GM12878 (cell line): ENCODE results near the gene PCGF1. TPM values are rescaled to one million over a fixed set of nuclear protein-coding genes. Genes with fewer than 3 reads are reported as not detected.

Experiments
- ATAC-seq: fragments of 200-7000 bp; cut with Tn5 transposase; 3 replicates; pipeline ENCODE4 v1.9.1; 2020; ENCODE audit warnings: mild to moderate bottlenecking, moderate library complexity
- BruUV-seq: library from RNA; stranded (reverse); fragments of 400-500 nt; replicated peaks from 2 replicates; lab custom pipeline; 2021; lab: Mats Ljungman, UMichigan
- CTCF ChIA-PET: fragments of 300-600 bp; sonication (Branson Sonifier 250); formaldehyde crosslinking; extraction: SDS; loops from one replicate; lab custom pipeline; 2021; ENCODE audit warnings: inconsistent platforms; lab: Yijun Ruan, JAX
- POLR2A ChIA-PET: fragments of 350-600 bp; formaldehyde crosslinking; extraction: SDS; loops from one replicate; lab custom pipeline; 2021; ENCODE audit warnings: inconsistent platforms; lab: Charles Lee
- RAD21 ChIA-PET: fragments of 300-600 bp; sonication (Branson Sonifier 250); formaldehyde crosslinking; loops from one replicate; lab custom pipeline; 2023; ENCODE audit warnings: antibody characterized with exemption; ENCODE audit not compliant: unreplicated experiment; lab: Charles Lee
- SMC1A ChIA-PET: fragments of 300-600 bp; sonication (Branson Sonifier 250); formaldehyde crosslinking; loops from one replicate; lab custom pipeline; 2023; ENCODE audit not compliant: unreplicated experiment, uncharacterized antibody; lab: Charles Lee
- DNase-seq: peaks from one replicate; pipeline ENCODE4 v3.0.0-alpha.2; 2011; ENCODE audit warnings: low read depth, low spot score
- FAIRE-seq: peaks from 3 replicates; lab custom pipeline; 2011; peaks lifted over from hg19 to GRCh38; lab: Jason Lieb, UNC
- H2AFZ ChIP-seq: 2 replicates; pipeline ENCODE4 v1.6.0; 2011; ENCODE audit warnings: low read depth, low read length, control low read depth; ENCODE audit not compliant: control insufficient read depth
- H3K27ac ChIP-seq: 2 replicates; pipeline ENCODE4 v1.5.1; 2011; ENCODE audit warnings: control low read depth; ENCODE audit not compliant: control insufficient read depth, insufficient read depth
- H3K27me3 ChIP-seq, 2 experiments: replicated peaks in 1 of 2; 2 replicates each; pipeline versions ENCODE4 v1.6.0 to v1.6.1; 2011; ENCODE audit warnings: low read length in 1 of 2; ENCODE audit not compliant: control insufficient read depth in 2 of 2, insufficient read depth in 2 of 2
- H3K36me3 ChIP-seq, 2 experiments: 2 replicates each; pipeline ENCODE4 v1.5.1; 2011; ENCODE audit warnings: low read length in 1 of 2; ENCODE audit not compliant: control insufficient read depth in 2 of 2, insufficient read depth in 2 of 2
- H3K4me1 ChIP-seq: 2 replicates; pipeline ENCODE4 v1.6.1; 2011; ENCODE audit warnings: mild to moderate bottlenecking, low read length, moderate library complexity, mixed read lengths; ENCODE audit not compliant: control insufficient read depth, insufficient read depth
- H3K4me2 ChIP-seq: 2 replicates; pipeline ENCODE4 v1.6.0; 2011; ENCODE audit warnings: control low read depth; ENCODE audit not compliant: control insufficient read depth, insufficient read depth
- H3K4me3 ChIP-seq: fragments of 200-600 bp; sonication (generic); 2 replicates; pipeline ENCODE4 v1.5.1; 2016
- H3K79me2 ChIP-seq: 2 replicates; pipeline ENCODE4 v1.6.0; 2011; ENCODE audit warnings: low read length; ENCODE audit not compliant: control insufficient read depth, insufficient read depth
- H3K9ac ChIP-seq: 2 replicates; pipeline ENCODE4 v1.8.0; 2011; ENCODE audit warnings: low read length, control low read depth, mixed read lengths; ENCODE audit not compliant: control insufficient read depth, insufficient read depth
- H3K9me3 ChIP-seq: replicated peaks from 3 replicates; pipeline ENCODE4 v1.5.1; 2011; ENCODE audit warnings: mild to moderate bottlenecking, low read length; ENCODE audit not compliant: control insufficient read depth, insufficient read depth
- H4K20me1 ChIP-seq: 2 replicates; pipeline ENCODE4 v1.6.0; 2011; ENCODE audit not compliant: control insufficient read depth, insufficient read depth
- CBFB ChIP-seq: IDR thresholded peaks from 2 replicates; pipeline ENCODE4 v1.6.1; 2016; ENCODE audit warnings: antibody characterized with exemption, low read depth
- CEBPB ChIP-seq, 2 experiments: fragments of 150-350 bp in 1 of 2; IDR thresholded peaks; 2 replicates each; pipeline ENCODE4 v1.6.1; 2012 to 2014; ENCODE audit warnings: low read depth in 2 of 2, low read length in 2 of 2, borderline replicate concordance in 1 of 2, inconsistent platforms in 1 of 2
- CTCF ChIP-seq, 3 experiments: IDR thresholded peaks in 2 of 3; conservative IDR thresholded peaks in 1 of 3; 2 replicates each; pipeline ENCODE4 v1.5.1; 2011; ENCODE audit warnings: low read depth in 3 of 3, low read length in 3 of 3, mild to moderate bottlenecking in 3 of 3, control low read depth in 2 of 3, moderate library complexity in 2 of 3, inconsistent platforms in 1 of 3, mixed read lengths in 1 of 3; ENCODE audit not compliant: control insufficient read depth in 2 of 3, insufficient read depth in 1 of 3; ENCODE audit errors: extremely low read depth in 1 of 3
- IRF4 ChIP-seq: IDR thresholded peaks from 2 replicates; pipeline ENCODE4 v1.6.1; 2011; ENCODE audit warnings: low read depth, low read length
- MEF2A ChIP-seq: IDR thresholded peaks from 2 replicates; pipeline ENCODE4 v1.6.1; 2011; ENCODE audit warnings: low read depth, mild to moderate bottlenecking, low read length, moderate library complexity; ENCODE audit not compliant: insufficient read depth
- NFIC ChIP-seq: IDR thresholded peaks from 2 replicates; pipeline ENCODE4 v1.6.1; 2012; ENCODE audit warnings: low read depth, mild to moderate bottlenecking, inconsistent platforms, low read length, moderate library complexity
- POLR2AphosphoS5 ChIP-seq: IDR thresholded peaks from 2 replicates; pipeline ENCODE4 v1.6.1; 2011; ENCODE audit warnings: mild to moderate bottlenecking, low read length, inconsistent platforms
- SREBF1 ChIP-seq: IDR thresholded peaks from 2 replicates; pipeline ENCODE4 v1.6.1; 2012; ENCODE audit warnings: mild to moderate bottlenecking, low read length
- SRF ChIP-seq, 2 experiments: IDR thresholded peaks; 2 replicates each; pipeline ENCODE4 v1.6.1; 2011; ENCODE audit warnings: low read depth in 2 of 2, low read length in 2 of 2, mild to moderate bottlenecking in 1 of 2, moderate library complexity in 1 of 2
- ZBTB33 ChIP-seq: fragments of 450-650 bp; IDR thresholded peaks from 2 replicates; pipeline ENCODE4 v1.6.1; 2017; ENCODE audit warnings: mild to moderate bottlenecking
- WGBS: methylation state at CpG from one replicate; pipeline ENCODE4 v1.1.6; 2016; ENCODE audit warnings: low lambda C conversion rate; ENCODE audit not compliant: insufficient replicate concordance, insufficient coverage; ENCODE audit errors: missing lambda C conversion rate; 5-methylcytosine and 5-hydroxymethylcytosine counted together
- in situ Hi-C: fragments of 300-500 bp; cut with MboI; formaldehyde crosslinking; loops from 9 replicates; pipeline ENCODE4 v1.14.3; 2018; ENCODE audit warnings: mixed read lengths
- intact Hi-C: fragments of 100-400 bp; cut with micrococcal nuclease; formaldehyde crosslinking; loops from one replicate; pipeline ENCODE4 v1.14.2; 2022; ENCODE audit not compliant: unreplicated experiment
- polyA plus RNA-seq, 11 experiments: library from polyadenylated mRNA; depleted of rRNA in 4 of 11; unstranded in 6 of 11; stranded (reverse) in 5 of 11; fragments of >200 nt; fragmentation: Nextera tagmentation in 4 of 11; fragmentation: Illumina TruSeq in 1 of 11; extraction: Ambion mirVana in 4 of 11; extraction: Trizol in 1 of 11; gene quantifications; 1 replicate in 1 of 11; 2 replicates in 10 of 11; pipeline versions ENCODE4 v1.2.1 to v1.2.3, GENCODE V29; 2011 to 2016; ENCODE audit warnings: inconsistent platforms in 2 of 11, missing spikeins in 2 of 11, low read depth in 1 of 11
- total RNA-seq, 4 experiments: library from RNA; depleted of rRNA in 3 of 4; stranded (reverse); fragments of >200 nt in 3 of 4; fragmentation: Illumina TruSeq in 1 of 4; extraction: Trizol in 1 of 4; gene quantifications; 2 replicates each; pipeline versions ENCODE4 v1.2.1 to v1.2.3, GENCODE V29; 2013 to 2021

The PCGF1 gene
- total and polyA plus RNA-seq, 10 of the 15 experiments (the other 5 are each of a cell fraction or from before 2014, with no cell fraction given): 23.1 to 50.8 (median 27.4) TPM

GRCh38 chr2:74461187-74462053 lies 46.1 kb downstream of the PCGF1 start:
- no peak overlapping the region for H3K4me2 ChIP-seq
- 92% methylated on average over 27 of the region's 27 CpGs for WGBS
- RAD21 ChIA-PET: no interaction called here
- H3K27me3 ChIP-seq: no peaks in the 10 kb centered on the region
- H4K20me1 ChIP-seq: no peaks in the 10 kb centered on the region
- no peak overlapping the region for H3K9ac ChIP-seq
- no peak for ATAC-seq
- peaks cover 31% of the 10 kb centered on the region for H3K79me2 ChIP-seq
- SMC1A ChIA-PET: interaction anchor here (0.6 kb wide), 1 partner anchor 71 kb away, joined by 3 read pairs; no protein-coding TSS in a partner anchor
- no peak for DNase-seq
- H3K9me3 ChIP-seq: no peaks in the 10 kb centered on the region
- no TSS peak for BruUV-seq
- peaks cover 2 to 4% of the 10 kb centered on the region in 2 experiments; a peak in 3 of 4 replicates for H3K36me3 ChIP-seq
- in situ Hi-C loops: no loop called here
- H2AFZ ChIP-seq: no peak overlapping the region
- no peak overlapping the region for H3K27ac ChIP-seq
- CTCF ChIA-PET: interaction anchor here (0.6 to 1.6 kb wide), 2 partner anchors 20 to 127 kb away, joined by 3 to 5 read pairs; no protein-coding TSS in a partner anchor
- POLR2A ChIA-PET: no interaction called here
- intact Hi-C loops: no loop called here
- no peak for TF ChIP-seq SREBF1
- 0 out of 4 replicates have a peak, but pooled peaks of 1 of the 2 experiments have one; percentile 16 for TF ChIP-seq SRF (IDR thresholded peaks at IDR 0.05; ENCODE audit: low read depth in 2 of 2, low read length in 2 of 2)
- no peak for TF ChIP-seq CEBPB (IDR thresholded peaks at IDR 0.05; ENCODE audit: borderline replicate concordance in 1 of 2, low read depth in 2 of 2, low read length in 2 of 2)
- TF ChIP-seq IRF4: no peak
- 0 out of 2 replicates have a peak, but pooled peaks have one; percentile 12 for TF ChIP-seq POLR2AphosphoS5
- TF ChIP-seq NFIC: no peak
- TF ChIP-seq MEF2A: no peak
- TF ChIP-seq CBFB: no peak
- TF ChIP-seq CTCF (IDR thresholded peaks at IDR 0.05 in 2 of 3, conservative IDR thresholded peaks at IDR 0.05 in 1 of 3; ENCODE audit: control insufficient read depth in 2 of 3, extremely low read depth in 1 of 3, insufficient read depth in 1 of 3, low read depth in 3 of 3, low read length in 3 of 3): peak; percentile 2 to 38 (median 30); a peak in 1 of 6 replicates
- 0 out of 2 replicates have a peak, but pooled peaks have one; percentile 15 for TF ChIP-seq ZBTB33
- FAIRE-seq: no peak
- H3K4me1 ChIP-seq: peaks cover 9% of the 10 kb centered on the region
- no peak overlapping the region for H3K4me3 ChIP-seq
